M059J (cell line): ENCODE data around the gene TEKTIP1. TPM values are rescaled to one million over a fixed set of nuclear protein-coding genes. Genes with fewer than 3 reads are reported as not detected.
"Not testable (repeated sequence)": the region's sequence is repeated elsewhere in the genome, so short reads cannot be mapped to it uniquely, and the experiment has no call there.

Experiments used
- DNase-seq: peaks from one replicate; pipeline ENCODE4 v3.0.0-alpha.2; 2012; ENCODE audit warnings: low read depth
- total RNA-seq: library from RNA; depleted of rRNA; stranded (reverse); fragments of >200 nt; shearing (Covaris generic); gene quantifications from 2 replicates; pipeline ENCODE4 v1.2.3, GENCODE V29; 2014

Gene TEKTIP1
- total RNA-seq, 1 experiment from 2014 or later: not detected

GRCh38 chr19:3507371-3508120 is 31.4 kb upstream of the TEKTIP1 start:
- DNase-seq: no peak

GRCh38 chr19:3508121-3508661 is 30.8 kb upstream of the TEKTIP1 start:
- DNase-seq: not testable (repeated sequence)

DNA sequence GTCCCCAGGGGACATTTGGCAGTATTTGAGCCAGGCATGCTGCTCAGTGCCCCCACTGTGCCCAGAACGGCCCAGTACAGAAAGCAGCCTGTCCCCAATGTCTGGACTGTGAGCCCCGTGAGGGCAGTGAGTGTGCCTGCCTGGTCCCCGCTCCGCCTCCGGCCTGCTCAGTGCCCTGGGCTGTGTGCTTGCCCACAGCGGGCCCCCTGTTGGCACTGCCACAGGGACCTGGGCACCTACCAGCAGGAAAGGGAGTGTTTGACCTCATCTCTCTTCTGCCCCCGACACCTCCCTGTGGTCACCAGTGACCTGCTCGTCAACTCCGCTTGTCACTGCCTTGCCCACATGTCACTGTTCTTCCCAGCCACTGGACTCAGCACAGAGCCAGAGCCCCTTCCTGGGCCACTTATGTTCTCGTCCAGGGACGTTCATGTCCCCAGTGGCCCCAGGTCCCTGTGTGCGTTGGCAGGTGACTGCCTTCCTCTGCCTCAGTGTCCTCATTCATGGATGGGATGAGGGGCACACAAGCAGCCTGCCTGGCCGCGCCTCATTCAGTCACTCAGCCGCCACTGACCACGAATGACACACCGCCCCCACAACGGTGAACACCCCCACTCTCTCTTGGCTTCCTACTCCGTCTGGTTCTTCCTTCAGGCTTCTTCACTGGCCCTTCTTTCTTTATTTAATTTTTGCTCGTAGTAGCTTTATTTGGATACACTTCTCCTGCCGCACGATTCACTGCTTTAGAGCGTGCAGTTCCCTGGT is 30.0 kb upstream of the TEKTIP1 start:
- peak; percentile 49 for DNase-seq

GRCh38 chr19:3509566-3509989 is 29.4 kb upstream of the TEKTIP1 start:
- DNase-seq: peak; percentile 92

- no peak for DNase-seq
Measured at GRCh38 chr19:3510727-3511126, 28.2 kb upstream of the TEKTIP1 start.

GRCh38 chr19:3511506-3512251 is 27.3 kb upstream of the TEKTIP1 start:
- DNase-seq: no peak

DNA sequence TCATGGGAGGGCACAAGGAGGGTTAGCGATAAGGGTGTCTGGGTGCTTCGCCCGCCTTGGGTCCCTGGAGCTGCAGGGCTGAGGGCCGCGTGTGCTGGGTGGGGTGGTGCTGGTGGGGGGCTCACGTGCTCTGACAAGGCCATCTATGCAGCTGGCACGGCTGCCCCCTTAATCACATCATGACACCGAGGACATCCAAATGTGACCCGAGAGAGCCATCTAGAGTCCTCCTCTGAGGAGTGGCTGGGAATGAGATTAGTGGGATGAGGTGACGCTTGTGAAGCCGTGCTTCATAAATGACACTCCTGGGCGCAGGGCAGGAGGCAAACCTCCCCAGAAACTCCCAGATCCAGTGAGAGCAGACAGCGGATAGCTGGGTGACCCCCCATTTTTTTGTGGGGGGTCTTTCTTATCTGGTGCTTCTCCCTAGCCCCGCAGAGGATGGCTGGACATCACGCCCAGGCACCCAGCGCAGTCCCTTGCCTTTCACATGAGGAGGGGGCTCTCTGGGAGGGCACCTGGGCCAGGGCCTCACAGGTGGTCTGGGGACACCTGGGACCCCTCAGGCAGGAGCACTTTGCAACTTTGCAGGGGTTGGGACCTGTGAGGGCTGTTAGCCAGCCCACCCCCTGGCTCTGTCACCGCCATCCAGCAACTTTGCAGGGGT is 26.3 kb upstream of the TEKTIP1 start:
- no peak for DNase-seq

- no peak for DNase-seq
Measured at GRCh38 chr19:3513229-3514140, 25.5 kb upstream of the TEKTIP1 start.

- DNase-seq: no peak
Measured at GRCh38 chr19:3514930-3515329, 24.0 kb upstream of the TEKTIP1 start.

DNA sequence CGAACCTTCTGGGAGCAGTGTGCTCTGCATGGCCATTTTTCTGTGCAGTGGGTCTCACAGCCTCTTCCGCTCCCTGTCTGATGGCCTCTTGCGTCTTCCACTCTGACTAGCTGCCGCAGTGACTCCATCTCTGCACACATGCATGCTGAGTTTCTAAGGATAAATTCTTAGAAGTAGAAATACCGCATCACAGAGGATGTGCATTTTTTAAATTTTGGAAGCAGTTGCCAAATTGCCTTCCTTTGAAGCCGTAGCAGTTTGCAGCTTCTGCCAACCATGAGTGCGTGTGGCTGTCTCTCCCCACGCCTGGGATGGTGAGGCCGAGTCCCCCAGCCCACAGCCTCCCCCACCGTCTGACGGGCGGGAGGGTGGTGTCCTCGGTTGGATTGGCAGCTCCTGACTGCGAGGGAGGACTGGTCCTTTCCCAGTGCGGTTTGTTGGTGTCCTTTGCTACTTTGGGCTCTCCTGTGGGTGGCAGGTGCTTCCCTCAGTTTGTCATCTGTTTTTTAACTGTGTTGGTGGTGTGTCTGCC is 23.0 kb upstream of the TEKTIP1 start:
- no peak for DNase-seq

DNA sequence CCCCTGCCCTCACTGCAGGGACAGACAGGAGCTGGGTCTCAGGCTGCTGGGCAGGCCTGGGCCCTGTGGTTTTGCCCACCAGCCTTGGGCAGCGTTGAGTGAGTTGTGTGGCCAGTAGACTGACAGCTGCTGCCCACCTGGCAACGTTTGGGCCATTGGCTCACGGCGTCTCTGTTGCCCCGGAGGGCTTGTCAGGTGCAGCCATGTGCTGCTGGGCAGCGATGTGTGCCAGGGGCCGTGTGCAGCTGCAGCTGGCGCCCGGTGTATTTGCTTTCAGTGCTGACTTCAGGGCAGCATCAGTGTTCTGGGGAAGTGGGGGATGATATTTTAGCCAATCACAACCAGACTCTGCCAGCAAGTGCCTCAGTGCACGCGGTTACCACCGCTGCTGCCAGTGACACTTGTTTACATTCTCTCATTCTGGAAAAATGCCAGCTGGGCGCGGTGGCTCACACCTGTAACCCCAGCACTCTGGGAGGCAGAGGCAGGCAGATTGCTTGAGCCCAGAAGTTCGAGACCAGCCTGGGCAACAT is 22.2 kb upstream of the TEKTIP1 start:
- peak; percentile 52 for DNase-seq

DNA sequence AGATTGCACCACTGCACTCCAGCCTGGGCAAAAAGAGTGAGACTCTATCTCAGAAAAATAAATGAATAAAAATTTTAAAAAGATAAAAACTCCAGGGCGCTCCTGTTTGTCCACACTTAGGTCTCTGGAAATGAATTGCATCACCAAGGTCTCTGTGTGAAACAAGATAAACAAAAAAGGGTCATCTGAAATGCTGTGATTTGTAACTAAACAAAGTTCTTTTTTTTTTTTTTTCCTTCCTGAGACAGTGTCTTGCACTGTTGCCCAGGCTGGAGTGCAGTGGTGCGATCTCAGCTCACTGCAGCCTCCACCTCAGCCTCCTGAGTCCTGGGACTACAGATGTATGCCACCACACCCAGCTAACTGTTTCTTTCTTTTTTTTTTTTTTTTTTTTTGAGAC is 21.3 kb upstream of the TEKTIP1 start:
- DNase-seq: no peak

GRCh38 chr19:3518255-3518654 is 20.7 kb upstream of the TEKTIP1 start:
- no peak for DNase-seq

DNA sequence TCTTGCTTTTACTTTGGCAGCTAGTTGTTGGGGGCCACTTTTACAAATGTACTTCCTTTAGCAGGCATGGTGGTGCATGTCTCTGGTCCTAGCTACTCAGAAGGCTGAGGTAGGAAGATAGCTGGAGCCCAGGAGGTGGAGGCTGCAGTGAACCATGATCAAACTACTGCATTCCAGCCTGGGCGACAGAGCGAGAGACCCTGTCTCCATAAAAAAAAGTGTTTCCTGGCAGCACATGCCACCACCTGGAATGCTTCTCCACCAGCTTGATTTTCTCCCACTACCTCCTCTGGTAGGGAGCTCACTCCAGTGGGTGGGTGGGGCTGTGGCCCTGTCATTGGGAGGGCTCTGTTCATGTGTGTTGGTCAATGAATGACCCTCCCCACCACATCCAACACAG is 20.3 kb upstream of the TEKTIP1 start:
- no peak for DNase-seq

DNA sequence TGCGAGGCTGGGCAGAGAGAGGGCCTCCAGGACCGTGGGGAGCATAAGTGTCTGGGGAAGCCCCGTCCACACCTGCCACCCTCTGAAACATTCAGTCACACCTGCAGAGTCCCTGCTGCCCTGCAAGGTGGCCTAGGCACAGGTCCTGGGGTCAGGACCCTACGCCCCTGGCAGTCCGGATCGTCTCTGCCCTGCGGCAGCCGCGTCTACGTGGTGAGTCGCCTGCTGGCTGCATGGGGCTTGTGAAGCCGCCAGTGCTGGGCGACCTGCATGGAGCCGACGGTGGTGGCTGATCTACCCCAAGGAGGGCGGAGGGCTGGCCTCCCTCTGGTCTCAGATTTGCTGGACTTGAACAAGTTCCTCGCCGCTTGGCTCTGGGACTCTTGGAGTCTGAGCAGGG is 19.8 kb upstream of the TEKTIP1 start:
- no peak for DNase-seq

GRCh38 chr19:3520166-3521103 is 18.5 kb upstream of the TEKTIP1 start:
- DNase-seq: no peak

GRCh38 chr19:3521104-3521445 is 17.9 kb upstream of the TEKTIP1 start:
- no peak for DNase-seq

GRCh38 chr19:3522421-3523360 is 16.3 kb upstream of the TEKTIP1 start:
- DNase-seq: no peak
